ENCODE results near the gene OR2L5. TPM values are rescaled to one million over a fixed set of nuclear protein-coding genes. Genes with fewer than 3 reads are reported as not detected.

OR2L5 gene
- total and polyA plus RNA-seq, 7 donors = not detected

GRCh38 chr1:247998811-247999210 lies 14.6 kb upstream of the OR2L5 start:
- H3K27me3 ChIP-seq (ENCODE audit: insufficient read depth in 3 of 3, low read length in 2 of 3) = no peaks in the 10 kb centered on the region
- no peak for TF ChIP-seq CTCF (IDR thresholded peaks at IDR 0.05)
- DNase-seq (no peak), ATAC-seq (no peak)
- no peaks in the 10 kb centered on the region for H3K9me3 ChIP-seq
- intact Hi-C loops (cut with DNase I) = no loop called here
- H3K4me1 ChIP-seq = no peaks in the 10 kb centered on the region
- H3K27ac ChIP-seq = no peak overlapping the region
- 28 to 43% (median 40%) methylated on average over 2 of the region's 2 CpGs for WGBS, 3 donors
- no peaks in the 10 kb centered on the region for H3K36me3 ChIP-seq (ENCODE audit: insufficient read depth in 1 of 2, low read depth in 1 of 2)
- H3K4me3 ChIP-seq = no peak overlapping the region

GRCh38 chr1:248000169-248000568 lies 13.3 kb upstream of the OR2L5 start:
- TF ChIP-seq CTCF (IDR thresholded peaks at IDR 0.05) = no peak
- Histone ChIP-seq H3K9me3 (no peaks in the 10 kb centered on the region), H3K4me3 (no peak overlapping the region), H3K27ac (no peak overlapping the region), H3K4me1 (no peaks in the 10 kb centered on the region), H3K36me3 (ENCODE audit: insufficient read depth in 1 of 2, low read depth in 1 of 2) (no peaks in the 10 kb centered on the region), H3K27me3 (ENCODE audit: insufficient read depth in 3 of 3, low read length in 2 of 3) (no peaks in the 10 kb centered on the region)
- DNase-seq = no peak
- WGBS, 3 donors = 82 to 98% (median 95%) methylated on average over 1 of the region's 1 CpG
- ATAC-seq = no peak
- intact Hi-C loops (cut with DNase I) = no loop called here

GRCh38 chr1:248007778-248008177 lies 5.7 kb upstream of the OR2L5 start:
- no peak for DNase-seq
- intact Hi-C loops (cut with DNase I) = no loop called here
- H3K9me3 ChIP-seq = peaks cover 12% of the 10 kb centered on the region
- H3K27ac ChIP-seq = no peak overlapping the region
- no peak for ATAC-seq
- no peak for TF ChIP-seq CTCF (IDR thresholded peaks at IDR 0.05)
- H3K4me1 ChIP-seq = no peaks in the 10 kb centered on the region
- H3K36me3 ChIP-seq (ENCODE audit: insufficient read depth in 1 of 2, low read depth in 1 of 2) = no peaks in the 10 kb centered on the region
- H3K27me3 ChIP-seq (ENCODE audit: insufficient read depth in 3 of 3, low read length in 2 of 3) = no peaks in the 10 kb centered on the region
- 37 to 55% (median 43%) methylated on average over 1 of the region's 1 CpG for WGBS, 3 donors
- H3K4me3 ChIP-seq = no peak overlapping the region

- H3K27ac ChIP-seq = no peak overlapping the region
- WGBS, 3 donors = 86 to 88% (median 86%) methylated on average over 3 of the region's 3 CpGs
- H3K4me1 ChIP-seq = no peaks in the 10 kb centered on the region
- peaks cover 12% of the 10 kb centered on the region for H3K9me3 ChIP-seq
- TF ChIP-seq CTCF (IDR thresholded peaks at IDR 0.05) = no peak
- intact Hi-C loops (cut with DNase I) = no loop called here
- no peaks in the 10 kb centered on the region for H3K36me3 ChIP-seq (ENCODE audit: insufficient read depth in 1 of 2, low read depth in 1 of 2)
- H3K4me3 ChIP-seq = no peak overlapping the region
- no peaks in the 10 kb centered on the region for H3K27me3 ChIP-seq (ENCODE audit: insufficient read depth in 3 of 3, low read length in 2 of 3)
- ATAC-seq (no peak), DNase-seq (no peak)
These were observed 3.8 kb upstream of the OR2L5 start for GRCh38 chr1:248009681-248010080.

- WGBS, 3 donors = 72 to 76% (median 75%) methylated on average over 1 of the region's 1 CpG
- no peak overlapping the region for H3K27ac ChIP-seq
- intact Hi-C loops (cut with DNase I) = no loop called here
- ATAC-seq (no peak), DNase-seq (no peak)
- TF ChIP-seq CTCF (IDR thresholded peaks at IDR 0.05) = no peak
- no peaks in the 10 kb centered on the region for H3K27me3 ChIP-seq (ENCODE audit: insufficient read depth in 3 of 3, low read length in 2 of 3)
- H3K4me3 ChIP-seq = no peak overlapping the region
- H3K9me3 ChIP-seq = peaks cover 10% of the 10 kb centered on the region
- H3K4me1 ChIP-seq = no peaks in the 10 kb centered on the region
- H3K36me3 ChIP-seq (ENCODE audit: insufficient read depth in 1 of 2, low read depth in 1 of 2) = no peaks in the 10 kb centered on the region
These were observed 2.3 kb downstream of the OR2L5 start for GRCh38 chr1:248015803-248016202.
